ENCODE results near the gene GCAT. TPM values are rescaled to one million over a fixed set of nuclear protein-coding genes. Genes with fewer than 3 reads are reported as not detected.

GCAT gene
- total RNA-seq = 10 to 100 TPM in 3 of 4 donors, 1 to 10 TPM in 1; 8.0 to 21.0 (median 15.7) TPM

DNA sequence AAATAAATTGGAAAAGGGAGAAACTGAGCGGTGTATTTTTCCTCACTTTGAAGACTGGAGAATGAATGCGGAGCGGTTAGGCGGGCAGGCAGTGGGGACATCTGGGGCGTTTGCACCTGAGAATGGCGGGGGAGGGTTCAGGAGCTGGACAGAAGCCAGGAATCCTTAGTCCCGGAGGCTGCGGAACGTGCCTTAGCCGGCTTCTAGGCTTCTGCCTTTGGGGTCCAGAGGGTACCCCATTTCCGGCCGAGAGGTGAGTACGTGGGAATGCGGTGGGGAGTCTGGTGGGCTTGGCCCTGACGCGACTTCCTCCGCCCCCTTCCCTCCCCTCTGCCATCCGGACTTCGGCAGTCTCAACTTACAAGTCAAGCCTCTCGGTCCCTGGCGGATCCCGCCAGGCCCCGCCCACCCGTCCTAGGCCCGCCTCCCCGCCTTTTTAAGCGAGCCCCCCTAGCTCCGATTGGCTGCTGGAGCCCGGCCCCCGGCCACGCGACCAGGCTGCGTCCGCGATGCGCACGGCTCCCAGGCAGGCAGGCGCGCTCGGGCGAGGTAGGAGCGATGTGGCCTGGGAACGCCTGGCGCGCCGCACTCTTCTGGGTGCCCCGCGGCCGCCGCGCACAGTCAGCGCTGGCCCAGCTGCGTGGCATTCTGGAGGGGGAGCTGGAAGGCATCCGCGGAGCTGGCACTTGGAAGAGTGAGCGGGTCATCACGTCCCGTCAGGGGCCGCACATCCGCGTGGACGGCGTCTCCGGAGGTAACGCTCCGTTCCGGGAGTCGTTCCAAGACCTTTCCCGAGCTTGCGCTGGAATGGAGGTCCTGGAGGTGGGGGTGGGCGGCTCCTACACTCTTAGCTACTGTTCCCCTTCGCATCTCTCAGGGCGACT lies at the start of gene GCAT:
Gene GCAT, plus strand, starts transcription at position 525 of the 884 bp plus-strand sequence. Its CDS starts 34 bp downstream, at position 559.
- no peaks in the 10 kb centered on the region for H3K27me3 ChIP-seq
- no peaks in the 10 kb centered on the region for H3K9me3 ChIP-seq
- peak; percentile 92 for ATAC-seq
- peaks cover 0 to under 1% of the 10 kb centered on the region in 2 donors for H3K36me3 ChIP-seq
- peak within 1 kb of the TSS; percentile 66 to 71 for H3K4me3 ChIP-seq
- peak; percentile 46 for TF ChIP-seq POLR2AphosphoS5 (IDR thresholded peaks at IDR 0.05)
- TF ChIP-seq, protein P1, sequence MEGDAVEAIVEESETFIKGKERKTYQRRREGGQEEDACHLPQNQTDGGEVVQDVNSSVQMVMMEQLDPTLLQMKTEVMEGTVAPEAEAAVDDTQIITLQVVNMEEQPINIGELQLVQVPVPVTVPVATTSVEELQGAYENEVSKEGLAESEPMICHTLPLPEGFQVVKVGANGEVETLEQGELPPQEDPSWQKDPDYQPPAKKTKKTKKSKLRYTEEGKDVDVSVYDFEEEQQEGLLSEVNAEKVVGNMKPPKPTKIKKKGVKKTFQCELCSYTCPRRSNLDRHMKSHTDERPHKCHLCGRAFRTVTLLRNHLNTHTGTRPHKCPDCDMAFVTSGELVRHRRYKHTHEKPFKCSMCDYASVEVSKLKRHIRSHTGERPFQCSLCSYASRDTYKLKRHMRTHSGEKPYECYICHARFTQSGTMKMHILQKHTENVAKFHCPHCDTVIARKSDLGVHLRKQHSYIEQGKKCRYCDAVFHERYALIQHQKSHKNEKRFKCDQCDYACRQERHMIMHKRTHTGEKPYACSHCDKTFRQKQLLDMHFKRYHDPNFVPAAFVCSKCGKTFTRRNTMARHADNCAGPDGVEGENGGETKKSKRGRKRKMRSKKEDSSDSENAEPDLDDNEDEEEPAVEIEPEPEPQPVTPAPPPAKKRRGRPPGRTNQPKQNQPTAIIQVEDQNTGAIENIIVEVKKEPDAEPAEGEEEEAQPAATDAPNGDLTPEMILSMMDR (IDR thresholded peaks at IDR 0.05) = no peak
- peak; percentile 58 to 62 for TF ChIP-seq POLR2A (IDR thresholded peaks at IDR 0.05)
- peak within 1 kb of the TSS; percentile 49 to 96 (median 86) for H3K27ac ChIP-seq
- peaks cover 0 to 69% (median 24%) of the 10 kb centered on the region in 3 donors for H3K4me1 ChIP-seq
- 0 to 1% methylated on average over 8 to 14 of the region's 73 CpGs for WGBS, 2 donors (ENCODE audit: low coverage in 1 of 2)

DNA sequence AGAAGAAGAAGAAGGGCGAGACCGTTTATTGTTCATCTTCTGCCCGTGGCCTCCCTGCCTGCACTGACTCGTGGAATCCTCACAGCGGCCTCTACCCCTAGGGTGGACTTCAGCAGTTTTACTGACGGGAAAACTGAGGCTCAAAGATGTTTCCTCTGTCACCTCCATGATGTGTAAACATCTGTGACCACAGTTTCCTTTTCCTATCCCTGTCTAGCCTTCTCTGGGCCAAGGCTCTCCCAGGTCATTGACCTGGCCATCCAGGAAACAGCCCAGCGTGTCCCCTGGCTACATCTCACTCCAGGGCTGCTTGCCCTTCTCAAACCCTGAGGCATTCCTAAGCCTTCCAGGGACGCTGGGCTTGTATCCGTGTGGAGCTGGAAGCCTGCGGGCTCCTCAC lies 49.0 kb upstream of the GCAT start:
- H3K27ac ChIP-seq = no peak overlapping the region
- H3K9me3 ChIP-seq = no peaks in the 10 kb centered on the region
- H3K4me1 ChIP-seq = peaks cover 0 to 14% (median 5%) of the 10 kb centered on the region in 3 donors
- ATAC-seq = no peak
- no peak for TF ChIP-seq POLR2A (IDR thresholded peaks at IDR 0.05)
- no peak for TF ChIP-seq POLR2AphosphoS5 (IDR thresholded peaks at IDR 0.05)
- TF ChIP-seq, protein P1 (IDR thresholded peaks at IDR 0.05) = no peak
- TF ChIP-seq EP300 (IDR thresholded peaks at IDR 0.05) = no peak
- peaks cover 0 to 99% of the 10 kb centered on the region in 2 donors for H3K36me3 ChIP-seq
- H3K4me3 ChIP-seq = no peak overlapping the region
- H3K27me3 ChIP-seq = no peaks in the 10 kb centered on the region
- WGBS, 2 donors (ENCODE audit: low coverage in 1 of 2) = 76 to 89% methylated on average over 4 to 7 of the region's 10 CpGs

DNA sequence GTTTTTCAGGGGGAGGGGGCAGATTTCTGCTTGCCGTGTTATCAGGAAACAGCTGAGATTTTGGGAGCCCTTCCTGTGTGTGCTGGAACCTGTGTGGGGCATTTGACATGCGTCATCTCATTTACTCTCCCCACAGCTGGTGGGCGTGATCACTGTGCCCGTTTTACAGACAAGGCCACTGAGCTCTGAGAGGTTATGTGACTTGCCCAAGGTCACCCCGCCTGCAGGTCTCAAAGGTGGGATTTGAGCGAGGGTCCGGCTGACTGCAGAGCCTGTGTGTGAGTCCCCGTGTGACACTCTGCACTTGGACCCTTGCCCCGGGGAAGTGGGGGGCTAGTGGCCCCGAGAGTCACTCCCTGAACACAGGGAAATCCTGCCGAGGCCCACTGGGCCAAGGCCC lies 48.5 kb upstream of the GCAT start:
- Histone ChIP-seq H3K4me3 (no peak overlapping the region), H3K9me3 (no peaks in the 10 kb centered on the region), H3K4me1 (peaks cover 0 to 10% (median 0%) of the 10 kb centered on the region in 3 donors), H3K36me3 (peaks cover 0 to 99% of the 10 kb centered on the region in 2 donors), H3K27me3 (no peaks in the 10 kb centered on the region), H3K27ac (no peak overlapping the region)
- no peak for ATAC-seq
- TF ChIP-seq POLR2A (IDR thresholded peaks at IDR 0.05) (no peak), EP300 (IDR thresholded peaks at IDR 0.05) (no peak), POLR2AphosphoS5 (IDR thresholded peaks at IDR 0.05) (no peak)
- TF ChIP-seq, protein P1 (IDR thresholded peaks at IDR 0.05) = no peak
- WGBS, 2 donors (ENCODE audit: low coverage in 1 of 2) = no CpG with 5 or more reads among the region's 11 CpGs

DNA sequence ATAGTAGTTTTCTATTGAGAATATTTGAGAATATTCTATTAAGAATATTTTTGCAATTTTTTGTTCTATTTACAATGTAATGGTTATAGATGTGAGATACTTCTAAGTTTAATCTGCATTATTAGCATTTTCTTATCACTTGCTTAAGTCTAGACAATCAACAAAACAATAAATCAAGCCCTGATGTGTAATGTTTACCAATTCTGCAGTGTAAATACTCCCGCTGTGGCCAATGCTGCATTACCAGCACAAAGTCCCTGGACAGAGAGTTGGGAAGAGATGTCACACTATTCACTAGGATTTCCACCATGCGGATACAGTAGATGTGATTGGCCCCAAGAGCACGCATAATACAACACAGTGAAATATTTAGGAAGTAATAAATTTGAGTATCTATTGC lies 47.6 kb upstream of the GCAT start:
- H3K9me3 ChIP-seq = no peaks in the 10 kb centered on the region
- H3K27me3 ChIP-seq = no peaks in the 10 kb centered on the region
- H3K27ac ChIP-seq = no peak overlapping the region
- H3K4me3 ChIP-seq = no peak overlapping the region
- TF ChIP-seq POLR2A (IDR thresholded peaks at IDR 0.05) = no peak
- no peak for TF ChIP-seq EP300 (IDR thresholded peaks at IDR 0.05)
- TF ChIP-seq POLR2AphosphoS5 (IDR thresholded peaks at IDR 0.05) = no peak
- TF ChIP-seq, protein P1 (IDR thresholded peaks at IDR 0.05) = no peak
- peaks cover 0 to 10% (median 0%) of the 10 kb centered on the region in 3 donors for H3K4me1 ChIP-seq
- ATAC-seq = no peak
- WGBS, 2 donors (ENCODE audit: low coverage in 1 of 2) = 79 to 93% methylated on average over 3 of the region's 3 CpGs
- H3K36me3 ChIP-seq = peaks cover 0 to 94% of the 10 kb centered on the region in 2 donors
